ENCODE data around the gene KRT16. TPM values are rescaled to one million over a fixed set of nuclear protein-coding genes. Genes with fewer than 3 reads are reported as not detected.
A peak's percentile ranks its signal among the peaks of the same experiment; 100 is the strongest.

KRT16 gene
- total and polyA plus RNA-seq, 2 of the 8 experiments (the other 6 are each of a cell fraction or from before 2014, with no cell fraction given), result not detected

GRCh38 chr17:41579484-41580243 lies 32.9 kb downstream of the KRT16 start (continued):
- TF ChIP-seq CBX5 (IDR thresholded peaks at IDR 0.05; ENCODE audit: low read depth, low read length), result no peak
- TF ChIP-seq RAD21 (IDR thresholded peaks at IDR 0.05 in 1 of 2, conservative IDR thresholded peaks at IDR 0.05 in 1 of 2; ENCODE audit: low read depth in 2 of 2, low read length in 2 of 2), result peak; percentile 63 to 76
- TF ChIP-seq NRF1 (IDR thresholded peaks at IDR 0.05; ENCODE audit: low read depth, low read length), result no peak
- TF ChIP-seq BACH1 (IDR thresholded peaks at IDR 0.05; ENCODE audit: low read length), result no peak
- TF ChIP-seq SIN3A (conservative IDR thresholded peaks at IDR 0.05 in 1 of 2, IDR thresholded peaks at IDR 0.05 in 1 of 2; ENCODE audit: low read depth in 1 of 2, low read length in 2 of 2), result no peak; a peak in 1 of 4 replicates
- TF ChIP-seq MAX (IDR thresholded peaks at IDR 0.05), result peak; percentile 34
- TF ChIP-seq KDM4A (IDR thresholded peaks at IDR 0.05; ENCODE audit: low read depth, low read length, severe bottlenecking), result peak; percentile 28
- no peak for TF ChIP-seq SRF (IDR thresholded peaks at IDR 0.05; ENCODE audit: low read depth, low read length)
- no peak for TF ChIP-seq CHD2 (IDR thresholded peaks at IDR 0.05; ENCODE audit: low read length)

All from H1 (cell line).